Chondrocyte (in vitro differentiated cells): ENCODE measurements around the gene RNF213. TPM values are rescaled to one million over a fixed set of nuclear protein-coding genes. Genes with fewer than 3 reads are reported as not detected.

ENCODE experiments used
- DNase-seq: peaks from one replicate; pipeline ENCODE4 v3.0.0; 2021; ENCODE audit warnings: mixed read lengths, low spot score
- H3K27ac Mint-ChIP-seq: one replicate; pipeline ENCODE4 v1.8.0; 2021; ENCODE audit warnings: mild to moderate bottlenecking, moderate library complexity, mixed read lengths; ENCODE audit not compliant: unreplicated experiment
- H3K27me3 Mint-ChIP-seq: 2 replicates; pipeline ENCODE4 v1.8.0; 2021; ENCODE audit warnings: low read depth, mixed read lengths
- H3K36me3 Mint-ChIP-seq: 2 replicates; pipeline ENCODE4 v1.8.0; 2021; ENCODE audit warnings: low read depth, mixed read lengths
- H3K4me1 Mint-ChIP-seq: 2 replicates; pipeline ENCODE4 v1.8.0; 2021; ENCODE audit warnings: low read depth, mild to moderate bottlenecking, mixed read lengths
- H3K4me3 Mint-ChIP-seq: one replicate; pipeline ENCODE4 v1.8.0; 2021; ENCODE audit warnings: mild to moderate bottlenecking, moderate library complexity, mixed read lengths; ENCODE audit not compliant: unreplicated experiment
- H3K9me3 Mint-ChIP-seq: 2 replicates; pipeline ENCODE4 v1.8.0; 2021; ENCODE audit warnings: low read depth, mixed read lengths
- microRNA-seq: library from miRNA; unstranded; fragments of <30 nt; microRNA quantifications from one replicate; pipeline ENCODE4 v1.2.0, GENCODE V29; 2020; ENCODE audit warnings: borderline number of aligned reads
- total RNA-seq: library from RNA; stranded (reverse); gene quantifications from 3 replicates; pipeline ENCODE4 v1.2.1, GENCODE V29; 2021
- TF ChIP-seq, protein P1 (sequence below): fragments of 200-600 bp; sonication (generic); IDR thresholded peaks from 2 replicates; pipeline ENCODE4 v1.5.0; 2021; ENCODE audit warnings: antibody characterized with exemption, mild to moderate bottlenecking, moderate library complexity

RNF213 gene
- total RNA-seq, 1 donor from 2014 or later, result 73.2 TPM

DNA sequence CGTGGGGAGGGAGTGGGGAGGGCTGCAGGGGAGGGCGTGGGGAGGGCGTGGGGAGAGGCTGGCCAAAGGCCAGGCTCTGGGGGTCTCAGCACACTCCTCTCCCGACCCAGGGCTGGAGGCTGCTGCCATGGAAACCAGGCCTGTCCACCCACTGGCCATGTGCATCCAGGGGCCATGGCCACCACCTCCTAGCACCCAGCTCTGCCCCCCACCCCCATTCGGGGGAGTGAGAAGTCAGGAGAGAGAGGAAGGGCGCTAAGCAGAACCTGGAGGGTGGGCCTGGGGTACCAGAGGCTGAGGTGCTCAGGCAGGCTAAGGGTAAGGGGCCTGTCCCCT is 184.0 kb downstream of the RNF213 start:
- peaks cover 11% of the 10 kb centered on the region for H3K27me3 Mint-ChIP-seq
- H3K4me1 Mint-ChIP-seq, result peaks cover under 1% of the 10 kb centered on the region
- no peaks in the 10 kb centered on the region for H3K9me3 Mint-ChIP-seq
- TF ChIP-seq, protein P1, sequence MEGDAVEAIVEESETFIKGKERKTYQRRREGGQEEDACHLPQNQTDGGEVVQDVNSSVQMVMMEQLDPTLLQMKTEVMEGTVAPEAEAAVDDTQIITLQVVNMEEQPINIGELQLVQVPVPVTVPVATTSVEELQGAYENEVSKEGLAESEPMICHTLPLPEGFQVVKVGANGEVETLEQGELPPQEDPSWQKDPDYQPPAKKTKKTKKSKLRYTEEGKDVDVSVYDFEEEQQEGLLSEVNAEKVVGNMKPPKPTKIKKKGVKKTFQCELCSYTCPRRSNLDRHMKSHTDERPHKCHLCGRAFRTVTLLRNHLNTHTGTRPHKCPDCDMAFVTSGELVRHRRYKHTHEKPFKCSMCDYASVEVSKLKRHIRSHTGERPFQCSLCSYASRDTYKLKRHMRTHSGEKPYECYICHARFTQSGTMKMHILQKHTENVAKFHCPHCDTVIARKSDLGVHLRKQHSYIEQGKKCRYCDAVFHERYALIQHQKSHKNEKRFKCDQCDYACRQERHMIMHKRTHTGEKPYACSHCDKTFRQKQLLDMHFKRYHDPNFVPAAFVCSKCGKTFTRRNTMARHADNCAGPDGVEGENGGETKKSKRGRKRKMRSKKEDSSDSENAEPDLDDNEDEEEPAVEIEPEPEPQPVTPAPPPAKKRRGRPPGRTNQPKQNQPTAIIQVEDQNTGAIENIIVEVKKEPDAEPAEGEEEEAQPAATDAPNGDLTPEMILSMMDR, result no peak
- H3K36me3 Mint-ChIP-seq, result peaks cover 3% of the 10 kb centered on the region
- H3K27ac Mint-ChIP-seq, result no peak overlapping the region
- no peak for DNase-seq
- no peak overlapping the region for H3K4me3 Mint-ChIP-seq

DNA sequence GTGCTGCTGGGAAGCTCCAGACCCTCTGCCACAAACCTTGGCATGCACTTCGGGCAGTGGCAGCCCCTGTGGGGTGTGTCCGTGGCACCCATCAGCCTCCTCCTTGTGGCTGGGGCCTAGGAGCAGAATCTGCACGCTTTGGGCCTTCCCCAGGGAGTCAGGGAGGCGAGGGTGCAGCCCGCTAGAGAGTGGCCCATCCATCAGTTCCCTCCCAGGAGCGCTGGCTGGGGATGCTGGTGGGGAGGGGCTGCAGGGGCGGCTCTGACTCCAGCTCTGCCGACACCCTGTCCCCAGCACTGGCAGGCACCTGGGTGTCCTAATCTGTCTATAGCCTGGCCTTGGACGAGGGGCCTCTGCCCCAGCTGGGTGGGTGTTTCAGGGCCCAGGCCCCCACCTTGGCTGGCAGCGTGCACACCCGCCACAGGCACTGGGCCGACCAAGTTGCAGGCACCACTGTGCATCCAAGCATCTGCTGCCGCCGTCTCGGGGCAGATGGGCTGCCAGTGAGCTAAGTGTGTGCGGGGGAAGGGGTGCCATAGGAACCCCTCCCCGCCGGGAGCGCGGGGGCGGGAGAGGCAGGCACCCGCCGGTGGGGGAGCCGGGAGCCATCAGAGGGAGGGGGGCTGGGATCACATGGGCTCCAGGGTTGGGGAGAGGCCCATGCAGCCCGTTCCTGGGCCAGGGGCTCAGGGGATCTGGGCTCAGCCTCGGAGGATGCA is 184.5 kb downstream of the RNF213 start:
- H3K4me1 Mint-ChIP-seq, result peaks cover 4% of the 10 kb centered on the region
- DNase-seq, result no peak
- H3K36me3 Mint-ChIP-seq, result peaks cover 3% of the 10 kb centered on the region
- H3K9me3 Mint-ChIP-seq, result no peaks in the 10 kb centered on the region
- H3K27ac Mint-ChIP-seq, result no peak overlapping the region
- no peak overlapping the region for H3K4me3 Mint-ChIP-seq
- TF ChIP-seq, protein P1, result no peak
- H3K27me3 Mint-ChIP-seq, result peaks cover 11% of the 10 kb centered on the region

DNA sequence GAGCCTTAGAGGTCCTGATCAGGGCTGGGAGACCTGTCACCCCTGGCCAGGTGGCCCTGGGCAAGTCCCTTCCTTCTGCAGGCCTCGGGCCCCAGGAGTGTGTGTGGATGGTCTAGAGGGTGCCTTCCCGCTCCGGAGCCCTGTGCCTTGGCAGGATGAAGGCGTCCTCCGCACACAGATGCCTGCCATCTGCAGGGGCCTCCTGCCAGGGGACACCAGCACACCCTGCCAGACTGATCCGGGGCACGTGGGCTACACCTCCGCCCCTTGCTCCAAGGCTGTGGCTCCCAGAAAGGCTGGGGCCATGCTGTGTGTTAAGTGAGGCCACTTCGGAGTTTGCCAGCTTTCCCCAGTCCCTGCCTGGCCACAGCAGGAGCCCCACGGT is 185.1 kb downstream of the RNF213 start:
- peaks cover 3% of the 10 kb centered on the region for H3K36me3 Mint-ChIP-seq
- H3K4me1 Mint-ChIP-seq, result peaks cover 10% of the 10 kb centered on the region
- peaks cover 11% of the 10 kb centered on the region for H3K27me3 Mint-ChIP-seq
- DNase-seq, result no peak
- no peak overlapping the region for H3K4me3 Mint-ChIP-seq
- no peaks in the 10 kb centered on the region for H3K9me3 Mint-ChIP-seq
- TF ChIP-seq, protein P1, result no peak
- H3K27ac Mint-ChIP-seq, result no peak overlapping the region

DNA sequence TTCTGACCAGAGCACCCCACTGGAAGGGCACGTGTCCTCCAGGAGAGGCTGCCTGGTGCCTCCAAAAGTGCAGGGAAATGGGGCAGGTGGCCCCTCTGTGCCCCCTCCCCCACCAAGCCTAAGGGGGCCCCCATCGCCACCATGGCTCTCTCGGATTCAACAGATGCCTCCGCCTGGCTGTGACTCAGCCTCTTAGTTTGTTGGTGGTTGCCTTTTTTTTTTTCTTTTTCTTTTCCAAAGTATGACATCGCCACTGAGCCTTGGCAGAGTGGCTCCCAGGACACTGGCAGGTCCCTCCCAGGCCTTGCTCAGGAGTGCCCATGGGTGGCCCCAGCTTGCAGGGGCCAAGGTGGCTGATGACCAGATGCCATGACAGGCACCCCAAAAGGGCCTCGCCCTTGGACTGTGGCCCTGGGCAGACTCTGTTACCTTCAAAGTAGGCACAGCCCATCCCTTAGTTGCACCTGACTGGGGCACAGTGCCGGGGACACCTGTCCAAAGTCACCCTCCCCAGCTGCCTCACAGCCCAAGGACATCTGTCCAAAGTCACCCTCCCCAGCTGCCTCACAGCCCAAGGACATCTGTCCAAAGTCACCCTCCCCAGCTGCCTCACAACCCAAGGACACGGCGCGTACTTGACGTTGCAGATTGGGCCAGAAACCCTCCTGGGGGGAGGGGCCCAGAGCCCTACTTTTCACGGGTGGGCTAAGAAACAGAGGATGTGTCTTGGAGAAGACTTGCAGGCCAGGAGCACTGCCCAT is 186.2 kb downstream of the RNF213 start:
- H3K4me1 Mint-ChIP-seq, result peaks cover 11% of the 10 kb centered on the region
- H3K27ac Mint-ChIP-seq, result no peak overlapping the region
- TF ChIP-seq, protein P1, result no peak
- H3K9me3 Mint-ChIP-seq, result no peaks in the 10 kb centered on the region
- H3K4me3 Mint-ChIP-seq, result no peak overlapping the region
- H3K27me3 Mint-ChIP-seq, result peaks cover 11% of the 10 kb centered on the region
- peaks cover 1% of the 10 kb centered on the region for H3K36me3 Mint-ChIP-seq
- DNase-seq, result no peak

DNA sequence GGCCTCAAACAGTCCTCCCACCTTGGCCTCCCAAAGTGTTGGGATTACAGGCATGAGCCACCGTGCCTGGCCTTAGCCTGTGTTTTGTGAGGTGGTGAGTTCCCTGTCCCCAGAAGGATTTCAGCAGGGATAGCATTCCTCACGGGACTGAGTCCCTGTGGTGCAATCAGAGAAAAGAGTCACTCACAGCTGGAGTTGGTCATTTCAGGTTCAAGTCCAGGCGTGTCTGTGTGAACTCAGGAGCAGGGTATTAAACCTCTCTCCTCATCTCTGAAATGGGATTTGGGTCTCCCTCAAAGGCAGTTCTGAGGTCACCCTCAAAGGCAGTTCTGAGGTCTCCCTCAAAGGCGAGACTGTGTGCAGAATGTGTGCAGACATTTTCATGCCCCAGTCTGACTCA is 187.1 kb downstream of the RNF213 start:
- TF ChIP-seq, protein P1, result no peak
- Mint-ChIP-seq H3K36me3 (no peaks in the 10 kb centered on the region), H3K4me1 (peaks cover 11% of the 10 kb centered on the region), H3K4me3 (no peak overlapping the region), H3K27me3 (peaks cover 7% of the 10 kb centered on the region), H3K27ac (no peak overlapping the region), H3K9me3 (no peaks in the 10 kb centered on the region)
- no peak for DNase-seq

Small RNAs within 50 kb of the gene (microRNA-seq; reads per million reads assigned to microRNA genes)
- not detected for gene MIR4730

Other genes starting within 250 kb of the RNF213 start
- gene TBC1D16, start 225.0 kb upstream of the RNF213 start, total RNA-seq, result 51.4 to 72.7 TPM (median 55.4 TPM) in 3 replicates
- 5.8 to 11.8 TPM (median 6.5 TPM) in 3 replicates for gene CCDC40, start 224.2 kb upstream of the RNF213 start, total RNA-seq
- 42.3 to 59.8 TPM (median 45.7 TPM) in 3 replicates for gene GAA, start 159.3 kb upstream of the RNF213 start, total RNA-seq
- 63.2 to 76.2 TPM (median 64.0 TPM) in 3 replicates for gene EIF4A3, start 113.7 kb upstream of the RNF213 start, total RNA-seq
- 0.13 to 0.80 TPM (median 0.30 TPM) in 3 replicates for gene CARD14, start 90.8 kb upstream of the RNF213 start, total RNA-seq
- 42.6 to 45.4 TPM (median 44.7 TPM) in 3 replicates for gene SGSH, start 40.5 kb upstream of the RNF213 start, total RNA-seq
- 16.2 to 19.0 TPM (median 16.2 TPM) in 3 replicates for gene SLC26A11, start 40.4 kb upstream of the RNF213 start, total RNA-seq
- 22.8 to 32.5 TPM (median 27.0 TPM) in 3 replicates for gene ENDOV, start 154.3 kb downstream of the RNF213 start, total RNA-seq
- 16.1 to 20.3 TPM (median 16.5 TPM) in 3 replicates for gene NPTX1, start 215.8 kb downstream of the RNF213 start, total RNA-seq